DOHH2 (cell line): ENCODE results near the gene SMTN.

Experiments used
- EZH2phosphoT487 ChIP-seq: fragments of 200-600 bp; sonication (generic); IDR thresholded peaks from 2 replicates; pipeline ENCODE4 v1.6.1; 2017; ENCODE audit warnings: borderline replicate concordance, mild to moderate bottlenecking, antibody characterized with exemption, low read length, moderate library complexity, mixed read lengths
- TF ChIP-seq, protein P1 (sequence below): fragments of 200-600 bp; sonication (generic); IDR thresholded peaks from one replicate; pipeline ENCODE4 v1.5.1; 2014; ENCODE audit warnings: antibody characterized with exemption, mild to moderate bottlenecking, low read depth, low read length; ENCODE audit not compliant: poor library complexity, severe bottlenecking

DNA sequence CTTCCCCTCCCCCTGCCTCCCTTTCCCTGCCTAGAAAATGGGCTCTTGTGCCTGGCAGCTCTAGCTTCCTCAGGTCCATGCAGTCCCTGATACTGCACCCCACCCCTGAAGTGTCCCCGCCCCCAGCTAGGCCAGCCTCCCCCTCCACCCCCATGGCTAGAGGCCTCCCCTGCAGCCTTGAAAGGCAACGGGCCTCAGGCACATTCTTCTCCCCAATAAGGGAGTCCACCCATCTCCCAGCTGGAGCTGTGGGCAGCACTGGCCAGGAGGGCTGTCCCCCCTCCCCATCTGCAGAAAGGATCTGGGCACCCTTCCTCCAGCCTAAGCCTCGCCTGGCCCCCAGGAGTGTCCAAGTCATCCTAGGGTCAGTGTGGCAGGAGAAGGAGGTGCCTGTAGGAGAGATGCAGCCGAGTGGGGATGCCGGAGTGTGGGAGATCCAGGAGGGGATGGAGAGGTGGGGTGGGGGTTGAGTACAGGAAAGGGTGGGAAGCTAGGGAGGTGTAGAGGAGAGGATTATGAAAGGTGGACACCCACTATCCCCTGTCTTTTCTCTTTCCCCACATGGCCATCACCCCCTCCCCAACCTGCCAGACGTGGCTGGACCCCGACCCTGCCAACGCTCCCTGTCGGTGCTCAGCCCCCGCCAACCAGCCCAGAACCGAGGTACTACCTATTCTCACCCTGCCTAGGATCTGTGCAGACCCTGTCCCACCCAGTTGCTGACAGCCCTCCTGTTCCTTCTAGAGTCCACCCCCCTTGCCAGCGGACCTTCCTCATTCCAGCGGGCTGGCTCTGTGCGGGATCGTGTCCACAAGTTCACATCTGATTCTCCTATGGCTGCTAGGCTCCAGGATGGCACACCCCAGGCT lies 9.3 kb downstream of the SMTN start:
- TF ChIP-seq, protein P1, sequence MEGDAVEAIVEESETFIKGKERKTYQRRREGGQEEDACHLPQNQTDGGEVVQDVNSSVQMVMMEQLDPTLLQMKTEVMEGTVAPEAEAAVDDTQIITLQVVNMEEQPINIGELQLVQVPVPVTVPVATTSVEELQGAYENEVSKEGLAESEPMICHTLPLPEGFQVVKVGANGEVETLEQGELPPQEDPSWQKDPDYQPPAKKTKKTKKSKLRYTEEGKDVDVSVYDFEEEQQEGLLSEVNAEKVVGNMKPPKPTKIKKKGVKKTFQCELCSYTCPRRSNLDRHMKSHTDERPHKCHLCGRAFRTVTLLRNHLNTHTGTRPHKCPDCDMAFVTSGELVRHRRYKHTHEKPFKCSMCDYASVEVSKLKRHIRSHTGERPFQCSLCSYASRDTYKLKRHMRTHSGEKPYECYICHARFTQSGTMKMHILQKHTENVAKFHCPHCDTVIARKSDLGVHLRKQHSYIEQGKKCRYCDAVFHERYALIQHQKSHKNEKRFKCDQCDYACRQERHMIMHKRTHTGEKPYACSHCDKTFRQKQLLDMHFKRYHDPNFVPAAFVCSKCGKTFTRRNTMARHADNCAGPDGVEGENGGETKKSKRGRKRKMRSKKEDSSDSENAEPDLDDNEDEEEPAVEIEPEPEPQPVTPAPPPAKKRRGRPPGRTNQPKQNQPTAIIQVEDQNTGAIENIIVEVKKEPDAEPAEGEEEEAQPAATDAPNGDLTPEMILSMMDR, result no peak
- no peak for TF ChIP-seq EZH2phosphoT487
